ENCODE results near the gene ANAPC10.

DNA sequence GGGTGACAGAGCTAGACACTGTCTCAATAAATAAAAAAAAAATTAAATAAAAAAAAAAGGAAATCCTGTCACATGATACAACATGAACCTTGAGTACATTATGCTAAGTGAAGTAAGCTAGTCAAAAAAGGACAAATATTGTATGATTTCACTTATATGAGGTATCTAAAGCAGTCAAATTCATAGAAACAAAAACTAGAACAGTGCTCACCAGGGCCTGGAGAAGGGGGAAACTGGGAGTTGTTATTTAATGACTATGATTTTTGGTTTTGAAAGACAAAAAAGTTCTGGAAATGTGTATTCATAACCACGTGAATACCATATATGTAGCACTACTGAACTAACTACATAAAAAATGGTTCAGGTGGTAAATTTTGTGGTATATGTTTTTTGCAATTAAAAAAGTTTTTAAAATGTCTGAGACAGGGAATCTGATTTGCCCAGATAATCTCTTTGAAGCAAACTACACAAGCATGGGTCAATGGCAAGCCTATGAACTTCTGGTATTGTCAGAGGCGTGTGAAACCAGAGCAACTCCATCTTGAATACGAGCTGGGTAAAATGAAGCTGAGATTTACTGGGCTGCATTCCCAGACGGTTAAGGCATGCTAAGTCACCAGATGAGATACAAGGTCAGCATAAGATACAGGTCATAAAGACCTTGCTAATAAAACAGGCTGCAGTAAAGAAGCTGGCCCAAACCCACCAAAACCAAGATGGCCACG is 42.3 kb downstream of the ANAPC10 start:
- TF ChIP-seq, protein P1, sequence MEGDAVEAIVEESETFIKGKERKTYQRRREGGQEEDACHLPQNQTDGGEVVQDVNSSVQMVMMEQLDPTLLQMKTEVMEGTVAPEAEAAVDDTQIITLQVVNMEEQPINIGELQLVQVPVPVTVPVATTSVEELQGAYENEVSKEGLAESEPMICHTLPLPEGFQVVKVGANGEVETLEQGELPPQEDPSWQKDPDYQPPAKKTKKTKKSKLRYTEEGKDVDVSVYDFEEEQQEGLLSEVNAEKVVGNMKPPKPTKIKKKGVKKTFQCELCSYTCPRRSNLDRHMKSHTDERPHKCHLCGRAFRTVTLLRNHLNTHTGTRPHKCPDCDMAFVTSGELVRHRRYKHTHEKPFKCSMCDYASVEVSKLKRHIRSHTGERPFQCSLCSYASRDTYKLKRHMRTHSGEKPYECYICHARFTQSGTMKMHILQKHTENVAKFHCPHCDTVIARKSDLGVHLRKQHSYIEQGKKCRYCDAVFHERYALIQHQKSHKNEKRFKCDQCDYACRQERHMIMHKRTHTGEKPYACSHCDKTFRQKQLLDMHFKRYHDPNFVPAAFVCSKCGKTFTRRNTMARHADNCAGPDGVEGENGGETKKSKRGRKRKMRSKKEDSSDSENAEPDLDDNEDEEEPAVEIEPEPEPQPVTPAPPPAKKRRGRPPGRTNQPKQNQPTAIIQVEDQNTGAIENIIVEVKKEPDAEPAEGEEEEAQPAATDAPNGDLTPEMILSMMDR (conservative IDR thresholded peaks at IDR 0.05 in 1 of 2, IDR thresholded peaks at IDR 0.05 in 1 of 2; ENCODE audit: low read depth in 1 of 2, low read length in 2 of 2) = no peak
- TF ChIP-seq EZH2 (IDR thresholded peaks at IDR 0.05; ENCODE audit: low read length, missing control alignments) = no peak
